ENCODE measurements around the gene C8G.

Gene C8G

GRCh38 chr9:136988872-136989271 lies 43.8 kb downstream of the C8G start:
- ChIA-PET CTCF (interaction anchor here (0.6 to 0.7 kb wide), 3 partner anchors 35 to 146 kb away, joined by 3 to 7 read pairs (median 4); no protein-coding TSS in a partner anchor), POLR2A (no interaction called here)
- no peak for TF ChIP-seq L3MBTL2 (conservative IDR thresholded peaks at IDR 0.05)
- no peak for TF ChIP-seq TARDBP (IDR thresholded peaks at IDR 0.05)
- no peak for TF ChIP-seq LEF1 (IDR thresholded peaks at IDR 0.05; ENCODE audit: borderline replicate concordance)
- TF ChIP-seq, protein P1, sequence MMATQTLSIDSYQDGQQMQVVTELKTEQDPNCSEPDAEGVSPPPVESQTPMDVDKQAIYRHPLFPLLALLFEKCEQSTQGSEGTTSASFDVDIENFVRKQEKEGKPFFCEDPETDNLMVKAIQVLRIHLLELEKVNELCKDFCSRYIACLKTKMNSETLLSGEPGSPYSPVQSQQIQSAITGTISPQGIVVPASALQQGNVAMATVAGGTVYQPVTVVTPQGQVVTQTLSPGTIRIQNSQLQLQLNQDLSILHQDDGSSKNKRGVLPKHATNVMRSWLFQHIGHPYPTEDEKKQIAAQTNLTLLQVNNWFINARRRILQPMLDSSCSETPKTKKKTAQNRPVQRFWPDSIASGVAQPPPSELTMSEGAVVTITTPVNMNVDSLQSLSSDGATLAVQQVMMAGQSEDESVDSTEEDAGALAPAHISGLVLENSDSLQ (IDR thresholded peaks at IDR 0.05): no peak
- TF ChIP-seq HDGF (IDR thresholded peaks at IDR 0.05; ENCODE audit: borderline replicate concordance): no peak
- no peak for TF ChIP-seq BHLHE40 (IDR thresholded peaks at IDR 0.05; ENCODE audit: borderline replicate concordance)
- TF ChIP-seq SUZ12 (IDR thresholded peaks at IDR 0.05): no peak
- no peak for TF ChIP-seq FOXM1 (IDR thresholded peaks at IDR 0.05; ENCODE audit: borderline replicate concordance)
- no peak for TF ChIP-seq FOXK2 (IDR thresholded peaks at IDR 0.05)
- TF ChIP-seq ELF4 (IDR thresholded peaks at IDR 0.05): no peak
- no peak for TF ChIP-seq SP1 (IDR thresholded peaks at IDR 0.05)
- TF ChIP-seq ZNF384 (IDR thresholded peaks at IDR 0.05): no peak
- no peak for TF ChIP-seq ARNT (IDR thresholded peaks at IDR 0.05)
- TF ChIP-seq FOXA1 (IDR thresholded peaks at IDR 0.05): no peak
- no peak for TF ChIP-seq NFRKB (IDR thresholded peaks at IDR 0.05)
- TF ChIP-seq CTBP1 (IDR thresholded peaks at IDR 0.05; ENCODE audit: borderline replicate concordance): no peak
- no peak for DNase-seq (ENCODE audit: extremely low spot score)

DNA sequence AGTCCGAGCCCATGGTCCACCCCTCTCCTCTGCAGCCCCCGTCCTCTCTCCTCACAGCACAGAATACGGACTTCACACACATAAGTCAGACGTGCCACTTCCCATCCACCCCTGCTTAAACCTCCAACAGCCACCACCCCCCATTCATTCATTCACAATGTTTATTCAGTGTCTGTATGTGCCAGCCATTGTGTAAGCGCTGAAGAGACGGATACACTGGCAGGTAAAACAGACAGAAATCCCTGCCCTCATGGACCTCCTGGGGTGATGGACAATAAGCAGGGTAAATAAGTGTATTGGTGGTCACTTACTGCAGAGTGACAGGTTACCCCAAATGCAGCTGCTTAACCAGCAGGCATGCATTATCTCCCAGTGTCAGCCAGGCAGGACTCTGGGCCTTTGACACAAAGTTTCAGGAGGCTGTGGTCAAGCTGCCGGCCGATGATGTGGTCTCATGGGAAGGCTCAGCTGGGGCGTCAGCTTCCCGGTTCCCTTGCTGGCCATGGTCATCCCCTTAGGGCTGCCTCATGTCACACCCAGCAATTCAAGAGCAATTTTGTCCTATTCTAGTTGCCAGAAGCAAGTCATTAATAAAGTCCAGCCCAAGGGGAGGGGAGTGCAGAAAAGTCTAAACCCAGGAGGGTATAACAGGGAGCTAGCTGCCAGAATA lies 45.3 kb downstream of the C8G start:
- TF ChIP-seq SUZ12 (IDR thresholded peaks at IDR 0.05): no peak
- no peak for TF ChIP-seq ELF4 (IDR thresholded peaks at IDR 0.05)
- no peak for TF ChIP-seq FOXM1 (IDR thresholded peaks at IDR 0.05; ENCODE audit: borderline replicate concordance)
- TF ChIP-seq NFRKB (IDR thresholded peaks at IDR 0.05): no peak
- TF ChIP-seq FOXA1 (IDR thresholded peaks at IDR 0.05): no peak
- TF ChIP-seq SP1 (IDR thresholded peaks at IDR 0.05): no peak
- TF ChIP-seq L3MBTL2 (conservative IDR thresholded peaks at IDR 0.05): no peak
- DNase-seq (ENCODE audit: extremely low spot score): no peak
- ChIA-PET CTCF (no interaction called here), POLR2A (interaction anchor here (1.5 kb wide), 1 partner anchor 96 kb away, joined by 5 read pairs; the partner anchor contains the start of gene MAN1B1)

DNA sequence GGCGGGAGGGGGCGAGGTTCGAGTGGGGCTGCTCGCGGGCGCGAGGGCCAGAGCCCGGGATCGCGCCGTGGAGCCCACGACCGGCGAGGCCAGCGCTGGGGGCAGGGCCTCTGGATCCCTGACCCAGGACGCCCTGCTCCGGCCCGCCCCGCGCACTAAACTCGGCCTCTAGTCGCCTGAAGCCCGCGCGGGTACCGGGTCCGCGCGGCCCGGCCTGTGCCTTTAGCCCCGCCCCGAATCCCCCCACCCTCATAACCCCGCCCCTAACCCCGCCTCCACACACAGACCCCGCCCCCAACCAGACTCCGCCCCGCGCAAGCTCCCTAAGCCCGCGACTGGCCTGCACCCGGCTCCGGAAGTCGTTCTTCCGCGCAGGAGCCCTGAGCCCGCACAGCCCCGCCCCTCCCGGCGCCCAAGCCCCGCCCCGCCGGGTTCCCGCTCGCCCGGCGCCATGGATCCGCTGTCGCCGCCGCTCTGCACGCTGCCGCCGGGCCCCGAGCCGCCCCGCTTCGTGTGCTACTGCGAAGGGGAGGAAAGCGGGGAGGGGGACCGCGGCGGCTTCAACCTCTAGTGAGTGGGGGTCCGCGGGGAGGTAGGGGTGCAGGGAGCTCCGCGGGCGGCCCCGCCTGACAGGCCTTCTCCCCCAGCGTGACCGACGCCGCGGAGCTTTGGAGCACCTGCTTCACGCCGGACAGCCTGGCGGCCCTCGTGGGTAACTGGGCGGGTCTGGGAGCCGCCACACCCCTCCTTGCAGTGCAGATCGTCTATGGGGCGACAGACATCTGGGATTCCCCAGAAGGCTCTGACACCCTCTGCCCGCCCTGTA lies 47.2 kb downstream of the C8G start, which contains the start of gene PAXX:
TSS of gene PAXX (plus strand) at position 430 of the 826 bp plus-strand sequence. CDS start at position 452, 22 bp downstream.
- POLR2A ChIA-PET: interaction anchor here (0.6 to 2.0 kb wide), 24 partner anchors 9 to 95 kb away, joined by 3 to 23 read pairs (median 4); partner anchors contain the start of genes FBXW5, LCNL1, MAN1B1 and PTGDS
- TF ChIP-seq LEF1 (IDR thresholded peaks at IDR 0.05; ENCODE audit: borderline replicate concordance) (peak; percentile 48; the same call in 1 of the 2 replicates), L3MBTL2 (conservative IDR thresholded peaks at IDR 0.05) (peak; percentile 92), FOXA1 (IDR thresholded peaks at IDR 0.05) (no peak), ZNF384 (IDR thresholded peaks at IDR 0.05) (no peak), ELF4 (IDR thresholded peaks at IDR 0.05) (no peak), ARNT (IDR thresholded peaks at IDR 0.05) (no peak)
- CTCF ChIA-PET: interaction anchor here (2.8 kb wide), 1 partner anchor 37 kb away, joined by 14 read pairs; the partner anchor contains the start of gene ABCA2
- DNase-seq (ENCODE audit: extremely low spot score): peak; percentile 100

DNA sequence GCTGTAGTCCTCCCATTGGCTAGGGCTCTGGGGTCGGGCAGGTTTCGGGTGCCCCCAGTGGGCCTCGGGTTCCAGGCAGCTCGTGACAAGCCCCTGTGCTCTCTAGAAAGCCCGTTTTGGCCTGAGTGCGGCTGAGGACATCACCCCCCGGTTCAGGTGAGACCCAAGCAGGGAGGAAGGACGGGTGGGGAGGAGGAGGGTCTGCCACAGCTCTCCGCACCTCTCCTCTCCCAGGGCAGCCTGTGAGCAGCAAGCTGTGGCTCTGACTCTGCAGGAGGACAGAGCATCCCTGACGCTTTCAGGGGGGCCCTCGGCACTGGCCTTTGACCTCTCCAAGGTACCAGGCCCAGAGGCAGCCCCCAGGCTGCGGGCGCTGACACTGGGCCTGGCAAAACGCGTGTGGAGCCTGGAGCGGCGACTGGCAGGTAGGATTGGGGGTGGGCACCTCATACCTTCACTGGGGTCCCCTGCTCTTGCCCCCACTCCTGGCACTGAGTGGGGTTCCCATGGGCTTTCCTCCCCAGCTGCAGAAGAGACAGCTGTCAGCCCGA lies 47.9 kb downstream of the C8G start:
- CTCF ChIA-PET: interaction anchor here (2.8 kb wide), 1 partner anchor 36 kb away, joined by 14 read pairs; the partner anchor contains the start of gene ABCA2

DNA sequence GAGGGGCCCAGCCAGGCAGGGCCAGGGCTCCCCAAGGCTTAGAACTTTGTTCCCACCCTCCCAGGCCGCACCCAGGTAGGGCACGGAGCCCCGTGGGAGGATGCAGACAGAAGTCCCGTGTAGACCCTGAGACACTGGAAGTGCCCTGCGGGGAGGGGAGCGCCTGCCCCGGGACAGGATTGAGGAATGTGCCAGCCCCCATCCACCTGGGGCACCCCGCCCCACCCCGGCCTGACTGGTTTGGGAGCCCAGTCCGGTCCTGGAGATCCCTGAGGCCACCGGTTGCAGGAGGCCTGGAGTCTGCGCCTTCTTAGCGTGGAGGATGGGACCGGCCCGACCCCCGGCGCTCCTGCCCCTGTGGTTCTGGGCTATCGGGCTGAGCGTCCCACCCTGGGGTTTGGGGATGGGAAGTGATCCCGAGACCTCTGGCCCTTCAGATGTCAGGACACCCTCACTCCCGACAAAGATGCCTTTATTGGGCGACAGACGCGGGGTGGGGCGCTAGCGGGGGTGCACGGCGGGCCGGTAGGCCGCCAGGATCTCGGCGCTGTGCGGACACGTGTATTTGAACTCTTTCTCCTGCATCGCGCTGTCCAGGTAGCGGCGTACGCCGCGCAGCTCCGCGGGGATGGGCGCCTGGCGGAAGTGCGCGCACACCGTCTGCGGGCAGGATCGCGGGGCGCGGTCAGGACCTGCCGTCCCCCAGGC lies 49.3 kb downstream of the C8G start:
- no peak for DNase-seq (ENCODE audit: extremely low spot score)
- ChIA-PET CTCF (interaction anchor here (1.0 to 2.8 kb wide), 2 partner anchors 35 to 46 kb away, joined by 4 to 14 read pairs; partner anchors contain the start of gene ABCA2), POLR2A (interaction anchor here (1.4 kb wide), 1 partner anchor 17 kb away, joined by 6 read pairs; no protein-coding TSS in a partner anchor)
- TF ChIP-seq, protein P1 (IDR thresholded peaks at IDR 0.05): no peak
- TF ChIP-seq ELF4 (IDR thresholded peaks at IDR 0.05): no peak
- TF ChIP-seq FOXM1 (IDR thresholded peaks at IDR 0.05; ENCODE audit: borderline replicate concordance): no peak
- no peak for TF ChIP-seq SUZ12 (IDR thresholded peaks at IDR 0.05)
- no peak for TF ChIP-seq TARDBP (IDR thresholded peaks at IDR 0.05)
- TF ChIP-seq HDGF (IDR thresholded peaks at IDR 0.05; ENCODE audit: borderline replicate concordance): no peak
- no peak for TF ChIP-seq BHLHE40 (IDR thresholded peaks at IDR 0.05; ENCODE audit: borderline replicate concordance)
- TF ChIP-seq CTBP1 (IDR thresholded peaks at IDR 0.05; ENCODE audit: borderline replicate concordance): no peak
- TF ChIP-seq NFRKB (IDR thresholded peaks at IDR 0.05): no peak
- no peak for TF ChIP-seq FOXA1 (IDR thresholded peaks at IDR 0.05)
- no peak for TF ChIP-seq L3MBTL2 (conservative IDR thresholded peaks at IDR 0.05)
- no peak for TF ChIP-seq ZNF384 (IDR thresholded peaks at IDR 0.05)
- no peak for TF ChIP-seq FOXK2 (IDR thresholded peaks at IDR 0.05)
- no peak for TF ChIP-seq SP1 (IDR thresholded peaks at IDR 0.05)
- TF ChIP-seq LEF1 (IDR thresholded peaks at IDR 0.05; ENCODE audit: borderline replicate concordance): no peak
- TF ChIP-seq ARNT (IDR thresholded peaks at IDR 0.05): no peak

More for the DNA sequence above, 47.9 kb downstream of the C8G start:
- DNase-seq (ENCODE audit: extremely low spot score): no peak
- POLR2A ChIA-PET: interaction anchor here (0.6 to 2.0 kb wide), 16 partner anchors 9 to 94 kb away, joined by 3 to 23 read pairs (median 4); partner anchors contain the start of genes LCNL1, MAN1B1 and PTGDS
- TF ChIP-seq TARDBP (IDR thresholded peaks at IDR 0.05) (no peak), L3MBTL2 (conservative IDR thresholded peaks at IDR 0.05) (no peak; the same call in 1 of the 2 replicates), SP1 (IDR thresholded peaks at IDR 0.05) (no peak), NFRKB (IDR thresholded peaks at IDR 0.05) (no peak), LEF1 (IDR thresholded peaks at IDR 0.05; ENCODE audit: borderline replicate concordance) (no peak), ELF4 (IDR thresholded peaks at IDR 0.05) (no peak), CTBP1 (IDR thresholded peaks at IDR 0.05; ENCODE audit: borderline replicate concordance) (no peak), FOXM1 (IDR thresholded peaks at IDR 0.05; ENCODE audit: borderline replicate concordance) (no peak), SUZ12 (IDR thresholded peaks at IDR 0.05) (no peak)
- TF ChIP-seq, protein P1 (IDR thresholded peaks at IDR 0.05): no peak

Measured in HEK293T (cell line).